HG02973 (cell line): Measurements from ENCODE around the gene FGGY.
"Not testable (repeated sequence)": the region's sequence is repeated elsewhere in the genome, so short reads cannot be mapped to it uniquely, and the experiment has no call there.

ENCODE experiments used
- ATAC-seq: cut with Tn5 transposase; IDR thresholded peaks from one replicate; pipeline ENCODE4 v1.9.1; 2021; ENCODE audit warnings: moderate library complexity; ENCODE audit not compliant: unreplicated experiment

Gene FGGY

DNA sequence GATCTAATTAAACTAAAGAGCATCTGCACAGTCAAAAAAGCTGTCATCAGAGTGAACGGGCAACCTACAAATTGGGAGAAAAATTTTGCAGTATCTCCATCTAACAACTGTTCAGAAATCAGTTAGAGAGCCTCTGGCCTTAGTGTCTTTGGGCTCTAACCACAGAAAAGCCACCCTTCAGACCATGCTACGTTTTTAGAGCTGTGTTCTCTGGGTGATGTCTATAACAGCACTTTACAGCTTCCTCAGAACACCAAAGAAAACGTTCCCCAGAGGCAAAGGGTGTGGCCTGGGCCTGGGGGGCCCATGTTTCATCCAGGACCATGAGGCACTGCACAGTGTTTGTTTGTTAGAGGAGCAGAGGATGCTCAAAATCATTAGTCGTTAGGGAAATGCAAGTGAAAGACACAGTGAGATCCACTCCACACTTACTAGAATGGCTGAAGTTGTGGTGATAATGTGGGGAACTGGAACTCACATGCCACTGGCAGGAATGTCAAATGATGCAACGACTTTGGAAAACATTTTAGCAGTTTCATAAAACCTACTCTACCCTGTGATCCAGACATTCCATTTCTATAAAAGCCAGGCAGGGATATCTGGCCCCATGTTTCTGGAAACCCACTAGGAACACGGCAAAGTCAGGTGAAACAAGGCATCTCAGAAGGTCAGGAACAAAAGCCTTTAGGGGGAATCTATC, 267.4 kb downstream of the FGGY start:
- no peak for ATAC-seq

DNA sequence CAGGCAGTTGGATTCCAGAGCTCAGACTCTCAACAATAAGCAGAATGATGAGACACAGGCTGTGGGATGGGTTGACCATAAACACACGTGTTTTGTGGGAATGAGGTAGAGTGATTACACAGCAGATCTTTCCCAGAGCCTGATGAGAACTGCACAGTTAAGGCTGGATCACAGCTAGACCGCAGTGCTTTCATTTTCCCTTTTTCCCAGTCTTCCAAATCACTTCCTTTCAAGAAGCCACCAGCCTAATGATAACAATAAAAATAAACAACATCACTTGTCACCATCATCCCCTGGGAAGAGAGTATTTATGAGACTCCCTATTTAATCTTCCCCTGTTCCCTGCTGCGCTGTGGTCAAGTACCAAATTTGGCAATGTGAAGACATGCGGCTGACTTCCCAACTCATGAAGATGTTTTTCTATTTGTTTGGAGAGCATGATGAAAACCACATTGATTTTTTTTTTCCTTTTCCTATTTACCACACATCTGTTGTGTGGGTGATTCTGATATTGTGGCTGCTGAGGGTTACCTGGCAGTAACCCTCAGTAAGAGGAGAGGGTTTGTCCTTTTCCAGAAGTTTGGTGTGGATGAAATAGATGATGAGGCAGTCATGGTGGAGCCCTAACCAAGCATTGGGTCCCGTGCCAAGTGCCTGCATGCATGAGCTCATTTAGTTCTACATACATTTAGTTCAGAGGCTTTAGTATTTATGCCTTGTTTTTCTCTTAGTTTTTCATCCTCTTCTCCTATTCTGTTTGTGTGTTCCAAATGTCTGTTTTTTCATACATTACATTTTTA, 268.9 kb downstream of the FGGY start:
- ATAC-seq, result no peak

- no peak for ATAC-seq
These were observed 271.5 kb downstream of the FGGY start for GRCh38 chr1:59568158-59568935.

GRCh38 chr1:59569198-59569597, 272.3 kb downstream of the FGGY start:
- no peak for ATAC-seq

- ATAC-seq, result no peak
These were observed 273.6 kb downstream of the FGGY start for GRCh38 chr1:59570524-59570923.

GRCh38 chr1:59574085-59574484, 277.2 kb downstream of the FGGY start:
- no peak for ATAC-seq

GRCh38 chr1:59577774-59578173, 280.9 kb downstream of the FGGY start:
- no peak for ATAC-seq

- ATAC-seq, result no peak
These were observed 282.3 kb downstream of the FGGY start for GRCh38 chr1:59579222-59579621.

DNA sequence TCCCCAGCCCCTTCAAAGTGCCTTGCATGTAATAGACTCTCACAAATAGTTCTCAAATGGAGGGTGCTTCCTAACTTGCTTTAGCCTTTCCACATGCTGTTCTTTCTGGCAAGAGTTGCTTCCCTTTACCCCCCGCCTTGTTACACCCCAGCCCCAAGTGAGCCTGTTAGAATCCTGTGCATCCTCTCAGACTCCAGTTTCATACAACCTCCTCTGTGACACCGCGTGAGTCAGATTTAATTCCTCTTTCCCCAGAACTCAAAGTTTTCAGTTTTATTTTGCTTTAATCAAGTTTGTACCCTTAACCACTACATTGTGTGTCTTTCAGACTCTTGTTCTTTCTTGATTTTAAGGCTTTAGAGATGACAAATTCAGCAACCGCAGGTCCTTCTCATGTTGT, 283.4 kb downstream of the FGGY start:
- ATAC-seq, result no peak

GRCh38 chr1:59592410-59592809, 295.5 kb downstream of the FGGY start:
- ATAC-seq, result not testable (repeated sequence)

DNA sequence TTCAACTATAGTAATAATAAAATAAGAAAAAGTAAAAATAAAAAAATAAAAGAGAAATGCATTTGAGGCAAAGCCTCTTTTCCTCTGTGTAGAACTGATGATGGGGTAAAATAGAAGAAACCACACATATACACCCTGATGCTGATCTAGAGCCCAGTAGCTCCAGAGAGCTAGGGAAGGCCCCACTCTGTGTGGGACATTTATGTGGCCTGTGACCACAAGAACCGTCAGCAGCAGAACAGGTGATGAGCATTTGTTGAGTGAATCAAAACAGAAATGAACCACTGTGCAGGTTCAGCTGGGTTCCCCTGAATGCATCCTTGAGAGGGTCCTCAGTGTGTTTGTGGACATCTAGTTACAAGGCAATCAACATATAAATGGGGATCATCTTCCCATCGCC, 296.0 kb downstream of the FGGY start:
- no peak for ATAC-seq

DNA sequence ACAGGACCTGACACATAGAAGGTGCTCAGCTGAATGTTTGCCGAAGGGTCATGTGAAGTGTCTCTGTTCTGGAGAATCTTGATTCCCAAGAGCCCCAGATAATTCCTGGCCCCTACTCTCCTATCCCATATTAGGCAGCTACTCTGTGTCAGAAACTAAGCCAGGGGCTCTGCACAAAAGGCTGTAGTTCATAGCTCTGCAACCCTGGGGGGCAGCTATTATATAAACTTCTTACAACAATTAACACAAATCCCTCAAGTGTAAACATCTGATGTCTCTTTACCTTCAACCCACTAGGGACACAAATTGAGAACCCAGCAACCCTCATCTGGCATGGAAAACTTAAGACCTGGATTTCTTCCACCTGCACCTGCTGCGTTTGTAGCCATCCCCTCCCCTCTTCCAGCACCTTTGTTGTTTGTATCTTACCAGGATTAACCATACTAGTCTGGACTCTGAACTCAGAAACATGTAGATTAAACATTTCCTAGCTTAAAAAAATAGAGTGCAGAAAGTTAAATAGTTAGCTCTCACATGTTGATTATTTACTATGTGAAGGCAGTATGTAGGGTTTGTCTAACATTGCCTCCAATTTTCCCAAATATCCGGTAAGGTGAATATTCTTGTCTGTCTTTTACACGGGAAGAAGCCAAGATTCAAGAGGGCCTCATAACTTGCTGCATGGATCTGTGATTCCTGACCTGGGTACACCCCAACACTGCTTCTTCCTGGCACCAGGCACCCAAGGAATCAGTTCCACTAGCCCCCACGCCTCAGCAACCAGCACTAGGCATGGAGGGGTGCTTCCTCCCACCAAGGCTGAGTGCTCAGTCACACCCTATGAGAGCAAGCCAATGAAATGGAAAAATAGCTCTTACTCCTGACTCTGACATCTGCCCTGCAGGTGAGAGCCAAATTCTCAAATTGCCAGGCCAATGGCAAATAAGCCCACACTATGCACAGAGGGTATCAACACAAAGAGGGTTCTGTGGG, 297.2 kb downstream of the FGGY start:
- no peak for ATAC-seq

GRCh38 chr1:59595774-59596173, 298.9 kb downstream of the FGGY start:
- ATAC-seq, result no peak

- ATAC-seq, result no peak
These were observed 299.5 kb downstream of the FGGY start for GRCh38 chr1:59596432-59596831.

GRCh38 chr1:59596956-59597355, 300.1 kb downstream of the FGGY start:
- no peak for ATAC-seq

DNA sequence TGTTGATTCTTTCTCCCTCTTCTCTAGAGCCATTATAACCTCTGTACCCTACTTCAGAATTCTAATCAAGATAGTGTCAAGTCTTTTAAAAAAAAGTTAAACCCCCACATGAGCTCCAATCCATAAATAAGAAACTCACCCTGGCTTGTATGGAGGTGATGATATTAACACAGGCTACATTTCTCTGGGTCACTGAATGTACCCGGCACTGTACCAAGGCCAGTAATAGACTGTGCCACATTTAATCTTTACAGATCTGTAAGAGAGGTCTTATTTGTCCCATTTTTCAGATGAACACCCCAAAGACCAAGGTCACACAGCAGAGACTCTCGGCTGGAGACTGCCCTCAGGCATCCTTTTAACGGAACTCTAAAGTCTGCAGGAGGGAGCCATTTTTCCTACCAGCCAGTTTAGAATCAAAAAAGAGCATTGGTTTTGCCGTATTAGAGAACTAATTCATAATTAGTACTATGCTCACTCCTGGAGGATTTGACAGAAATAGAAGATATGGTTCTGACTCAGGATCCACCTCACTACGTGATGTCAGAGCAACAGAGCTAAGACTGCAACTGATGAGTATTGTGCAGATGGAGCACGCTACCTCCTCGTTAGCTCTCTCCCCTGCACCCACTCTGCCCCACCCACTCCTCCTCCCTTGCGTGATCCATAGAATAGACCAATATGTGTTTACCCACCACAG, 300.7 kb downstream of the FGGY start:
- ATAC-seq, result no peak

DNA sequence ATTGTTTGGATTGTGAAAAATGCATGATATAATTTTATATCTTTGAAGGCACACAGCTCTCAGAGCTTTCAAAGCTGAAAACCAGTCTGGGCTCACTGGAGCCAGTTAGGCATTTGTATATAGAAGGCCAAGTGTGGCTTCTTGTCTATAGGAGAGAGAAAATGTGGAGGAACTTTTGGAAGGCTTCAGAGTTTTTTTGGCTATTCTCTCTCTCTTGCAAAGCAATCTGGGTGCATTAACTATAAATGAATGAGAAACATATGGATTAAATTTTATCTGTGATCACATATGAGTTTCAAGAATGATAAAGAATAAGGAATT, 301.2 kb downstream of the FGGY start:
- no peak for ATAC-seq

GRCh38 chr1:59601041-59601441, 304.1 kb downstream of the FGGY start:
- ATAC-seq, result no peak

DNA sequence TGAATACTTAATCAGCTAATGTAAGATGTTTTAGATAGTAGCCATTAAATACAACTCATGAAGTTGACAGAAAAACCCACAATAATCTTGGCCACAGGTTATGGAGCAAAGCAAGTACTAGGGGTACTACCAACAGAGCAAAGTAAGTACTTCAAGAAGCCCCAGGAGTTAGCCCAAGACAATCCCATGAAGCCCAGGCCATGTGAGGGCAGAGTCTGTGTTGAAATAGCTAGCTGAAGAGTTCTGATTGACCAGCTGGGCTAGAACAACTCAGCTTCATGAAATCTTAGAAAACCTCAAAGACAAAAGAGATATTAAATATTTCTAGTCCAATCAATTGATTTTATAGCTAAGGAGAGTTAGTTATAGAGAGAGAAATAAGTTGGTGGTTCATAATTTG, 304.9 kb downstream of the FGGY start:
- no peak for ATAC-seq

GRCh38 chr1:59604191-59604590, 307.3 kb downstream of the FGGY start:
- ATAC-seq, result no peak
